PC-9 (cell line): ENCODE data around the gene JHY. TPM values are rescaled to one million over a fixed set of nuclear protein-coding genes. Genes with fewer than 3 reads are reported as not detected.

Source experiments
- BruUV-seq: library from RNA; stranded (reverse); fragments of 400-500 nt; replicated peaks from 2 replicates; lab custom pipeline; 2021; lab: Mats Ljungman, UMichigan
- CTCF ChIA-PET: fragments of 300-600 bp; sonication (Branson Sonifier 250); formaldehyde crosslinking; loops from one replicate; lab custom pipeline; 2022; ENCODE audit warnings: antibody characterized with exemption; lab: Charles Lee
- POLR2A ChIA-PET: fragments of 300-600 bp; sonication (Branson Sonifier 250); formaldehyde crosslinking; loops from one replicate; lab custom pipeline; 2022; ENCODE audit warnings: antibody characterized with exemption; ENCODE audit not compliant: unreplicated experiment; lab: Charles Lee
- DNase-seq, 2 experiments: peaks; one replicate each; pipeline versions ENCODE4 v3.0.0 to v3.0.0-alpha.2; 2015 to 2022; ENCODE audit warnings: mixed read lengths in 1 of 2
- H2AFZ ChIP-seq: fragments of 200-600 bp; sonication (generic); 2 replicates; pipeline ENCODE4 v1.8.1; 2017; ENCODE audit warnings: antibody characterized with exemption
- H3F3A ChIP-seq: fragments of 200-600 bp; sonication (generic); 2 replicates; pipeline ENCODE4 v1.8.1; 2017; ENCODE audit warnings: antibody characterized with exemption, mild to moderate bottlenecking, low read depth; ENCODE audit not compliant: insufficient read depth
- H3K27ac ChIP-seq: fragments of 200-600 bp; sonication (generic); 2 replicates; pipeline ENCODE4 v1.6.1; 2016; ENCODE audit warnings: mixed run types
- H3K27me3 ChIP-seq: fragments of 200-600 bp; sonication (generic); 2 replicates; pipeline ENCODE4 v1.6.1; 2016; ENCODE audit warnings: low read depth, mixed run types; ENCODE audit not compliant: insufficient read depth
- H3K36me3 ChIP-seq: fragments of 200-600 bp; sonication (generic); 2 replicates; pipeline ENCODE4 v1.6.1; 2016; ENCODE audit warnings: low read depth, mixed run types
- H3K4me1 ChIP-seq: fragments of 200-600 bp; sonication (generic); replicated peaks from 2 replicates; pipeline ENCODE4 v1.6.1; 2016; ENCODE audit warnings: mixed run types; ENCODE audit not compliant: insufficient read depth
- H3K4me2 ChIP-seq: fragments of 200-600 bp; sonication (generic); 2 replicates; pipeline ENCODE4 v1.6.1; 2017; ENCODE audit warnings: mixed run types
- H3K4me3 ChIP-seq: fragments of 200-600 bp; sonication (generic); 2 replicates; pipeline ENCODE4 v1.6.1; 2016; ENCODE audit warnings: mixed run types
- H3K79me2 ChIP-seq: fragments of 200-600 bp; sonication (generic); 2 replicates; pipeline ENCODE4 v1.6.1; 2017; ENCODE audit warnings: low read depth, mixed run types
- H3K9me2 ChIP-seq: fragments of 200-600 bp; sonication (generic); 2 replicates; pipeline ENCODE4 v1.8.1; 2017; ENCODE audit warnings: mild to moderate bottlenecking; ENCODE audit not compliant: insufficient read depth
- H3K9me3 ChIP-seq: fragments of 200-600 bp; sonication (generic); 2 replicates; pipeline ENCODE4 v1.8.1; 2016; ENCODE audit warnings: low read depth; ENCODE audit not compliant: insufficient read depth
- H4K20me1 ChIP-seq: fragments of 200-600 bp; sonication (generic); 2 replicates; pipeline ENCODE4 v1.8.1; 2017; ENCODE audit not compliant: insufficient read depth
- EZH2 ChIP-seq: fragments of 200-600 bp; sonication (generic); IDR thresholded peaks from 2 replicates; pipeline ENCODE4 v1.8.0; 2017; ENCODE audit warnings: antibody characterized with exemption, low read depth
- intact Hi-C: fragments of 100-400 bp; cut with micrococcal nuclease; formaldehyde crosslinking; loops from one replicate; pipeline ENCODE4 v1.10.0; 2022; ENCODE audit not compliant: unreplicated experiment
- total RNA-seq: library from RNA; stranded (reverse); gene quantifications from 2 replicates; pipeline ENCODE4 v1.2.3, GENCODE V29; 2021
- TF ChIP-seq, protein P1 (sequence below): fragments of 200-600 bp; sonication (generic); conservative IDR thresholded peaks from 2 replicates; pipeline ENCODE4 v1.6.1; 2017; ENCODE audit warnings: mixed run types, antibody characterized with exemption, mild to moderate bottlenecking, moderate library complexity

The JHY gene
- total RNA-seq, 1 experiment from 2014 or later: 6.2 TPM

DNA sequence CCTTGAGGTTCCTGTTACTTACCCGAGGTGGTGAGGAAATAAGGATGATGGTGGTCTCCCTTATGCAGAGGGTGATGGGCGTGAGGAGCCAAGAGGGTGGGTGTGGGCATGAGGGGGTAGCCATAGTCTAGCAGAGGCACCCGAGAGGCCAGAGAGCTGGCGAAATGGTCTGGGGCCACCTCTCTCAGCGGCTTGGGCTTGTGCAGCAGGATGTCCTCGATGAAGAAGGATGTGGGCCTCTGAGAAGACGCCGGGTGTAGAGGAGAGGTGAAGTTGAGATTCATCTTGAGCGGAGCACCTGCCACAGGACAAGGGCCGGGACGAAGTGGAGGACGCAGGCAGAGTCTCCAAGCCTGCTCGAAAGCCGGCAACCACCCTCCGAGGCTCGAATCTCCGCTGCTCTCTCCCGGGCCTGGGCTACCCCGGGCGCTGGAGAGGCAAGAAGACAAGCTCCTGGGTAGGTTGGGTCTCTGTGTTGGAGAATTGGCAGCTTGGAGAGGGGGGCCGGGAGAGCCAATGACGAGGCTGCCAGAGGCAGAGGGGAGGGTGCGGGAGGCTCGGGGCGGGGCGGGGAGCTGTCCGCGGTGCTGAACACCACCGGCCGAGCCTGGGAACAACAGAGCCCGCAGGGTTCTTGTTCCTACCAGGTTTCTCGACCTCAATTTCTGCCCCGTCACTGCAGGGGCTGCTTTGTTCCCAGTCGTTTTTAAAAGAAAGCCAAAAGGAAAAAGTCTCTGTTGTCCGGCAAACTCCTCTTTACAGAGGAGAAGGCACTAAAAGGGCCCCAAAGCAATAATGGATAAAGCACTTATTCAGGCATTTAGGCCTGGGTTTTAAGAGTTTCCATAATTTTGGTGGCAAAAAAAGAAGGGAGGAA is 99.1 kb downstream of the JHY start, which contains the start of gene BSX:
BSX (minus strand) TSS at position 447 of the 877 bp plus-strand sequence; CDS start at position 284, 163 bp downstream.
- Histone ChIP-seq H3K4me3 (no peak within 1 kb of the TSS), H3K4me2 (no peak within 1 kb of the TSS), H2AFZ (no peak within 1 kb of the TSS), H3K9me2 (no peaks in the 10 kb centered on the region), H3F3A (no peaks in the 10 kb centered on the region), H3K79me2 (no peaks in the 10 kb centered on the region), H3K36me3 (no peaks in the 10 kb centered on the region), H3K27me3 (peaks cover 94% of the 10 kb centered on the region), H4K20me1 (no peaks in the 10 kb centered on the region; the same call in 1 of the 2 replicates), H3K9me3 (0 out of 2 replicates have a peak, but pooled peaks cover 1% of the 10 kb centered on the region), H3K27ac (no peak within 1 kb of the TSS), H3K4me1 (no peaks in the 10 kb centered on the region)
- ChIA-PET POLR2A (no interaction called here), CTCF (no interaction called here)
- DNase-seq: peak in 1 of 2 experiments; percentile 49
- no TSS peak for BruUV-seq
- TF ChIP-seq EZH2: no peak
- TF ChIP-seq, protein P1, sequence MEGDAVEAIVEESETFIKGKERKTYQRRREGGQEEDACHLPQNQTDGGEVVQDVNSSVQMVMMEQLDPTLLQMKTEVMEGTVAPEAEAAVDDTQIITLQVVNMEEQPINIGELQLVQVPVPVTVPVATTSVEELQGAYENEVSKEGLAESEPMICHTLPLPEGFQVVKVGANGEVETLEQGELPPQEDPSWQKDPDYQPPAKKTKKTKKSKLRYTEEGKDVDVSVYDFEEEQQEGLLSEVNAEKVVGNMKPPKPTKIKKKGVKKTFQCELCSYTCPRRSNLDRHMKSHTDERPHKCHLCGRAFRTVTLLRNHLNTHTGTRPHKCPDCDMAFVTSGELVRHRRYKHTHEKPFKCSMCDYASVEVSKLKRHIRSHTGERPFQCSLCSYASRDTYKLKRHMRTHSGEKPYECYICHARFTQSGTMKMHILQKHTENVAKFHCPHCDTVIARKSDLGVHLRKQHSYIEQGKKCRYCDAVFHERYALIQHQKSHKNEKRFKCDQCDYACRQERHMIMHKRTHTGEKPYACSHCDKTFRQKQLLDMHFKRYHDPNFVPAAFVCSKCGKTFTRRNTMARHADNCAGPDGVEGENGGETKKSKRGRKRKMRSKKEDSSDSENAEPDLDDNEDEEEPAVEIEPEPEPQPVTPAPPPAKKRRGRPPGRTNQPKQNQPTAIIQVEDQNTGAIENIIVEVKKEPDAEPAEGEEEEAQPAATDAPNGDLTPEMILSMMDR: no peak
- intact Hi-C loops: no loop called here

- no peaks in the 10 kb centered on the region for H3K4me1 ChIP-seq
- H3K9me3 ChIP-seq: 0 out of 2 replicates have a peak, but pooled peaks cover 2% of the 10 kb centered on the region
- no peaks in the 10 kb centered on the region for H3K79me2 ChIP-seq
- ChIA-PET POLR2A (no interaction called here), CTCF (no interaction called here)
- peak overlapping the region; percentile 51; the same call in 1 of the 2 replicates for H3K4me3 ChIP-seq
- H3F3A ChIP-seq: no peaks in the 10 kb centered on the region
- no peaks in the 10 kb centered on the region; the same call in 1 of the 2 replicates for H4K20me1 ChIP-seq
- no TSS peak for BruUV-seq
- TF ChIP-seq, protein P1: no peak
- no peak for TF ChIP-seq EZH2
- H3K27ac ChIP-seq: no peak overlapping the region
- DNase-seq: peak in 1 of 2 experiments; percentile 15
- H3K27me3 ChIP-seq: peaks cover 92% of the 10 kb centered on the region
- H3K4me2 ChIP-seq: peak overlapping the region; percentile 68
- no peaks in the 10 kb centered on the region for H3K36me3 ChIP-seq
- intact Hi-C loops: no loop called here
- no peak overlapping the region for H2AFZ ChIP-seq
- H3K9me2 ChIP-seq: no peaks in the 10 kb centered on the region
Observed at GRCh38 chr11:122983438-122984185, 101.1 kb downstream of the JHY start.
